Measurements from ENCODE around the gene PARD3. TPM values are rescaled to one million over a fixed set of nuclear protein-coding genes. Genes with fewer than 3 reads are reported as not detected.

The PARD3 gene
- total RNA-seq, 1 donor from 2014 or later: 37.5 TPM

DNA sequence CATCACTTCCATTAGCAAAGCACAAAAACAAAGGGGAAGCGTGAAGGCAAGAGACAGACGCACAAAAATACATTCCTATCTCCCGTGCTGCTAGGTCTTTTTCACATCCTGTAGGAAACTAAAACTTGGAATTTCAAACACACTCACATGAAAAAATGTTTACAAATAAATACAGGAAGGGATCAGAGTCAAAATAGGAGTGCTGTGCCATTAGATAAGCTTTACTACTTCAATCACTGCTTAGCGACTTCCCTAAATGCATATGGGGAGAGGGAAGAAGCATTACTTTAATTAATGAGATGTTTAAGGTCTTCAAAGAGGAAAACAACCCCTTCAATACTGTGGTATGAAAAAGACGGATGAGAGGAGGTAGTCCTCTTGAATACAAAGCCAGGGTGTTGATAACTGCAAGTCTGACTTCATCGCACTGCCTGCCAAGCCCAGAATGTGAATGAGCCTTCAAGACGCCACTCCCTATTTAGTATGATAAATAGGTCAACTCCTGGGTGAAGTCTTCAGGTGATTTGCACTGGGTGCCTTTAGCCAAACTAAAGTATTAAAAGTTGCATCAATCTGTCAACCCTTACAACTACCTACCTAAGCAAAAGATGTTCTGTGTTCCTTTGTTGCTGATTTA lies 13.9 kb downstream of the PARD3 start:
- intact Hi-C loops (cut with DNase I): no loop called here
- TF ChIP-seq, protein P1, sequence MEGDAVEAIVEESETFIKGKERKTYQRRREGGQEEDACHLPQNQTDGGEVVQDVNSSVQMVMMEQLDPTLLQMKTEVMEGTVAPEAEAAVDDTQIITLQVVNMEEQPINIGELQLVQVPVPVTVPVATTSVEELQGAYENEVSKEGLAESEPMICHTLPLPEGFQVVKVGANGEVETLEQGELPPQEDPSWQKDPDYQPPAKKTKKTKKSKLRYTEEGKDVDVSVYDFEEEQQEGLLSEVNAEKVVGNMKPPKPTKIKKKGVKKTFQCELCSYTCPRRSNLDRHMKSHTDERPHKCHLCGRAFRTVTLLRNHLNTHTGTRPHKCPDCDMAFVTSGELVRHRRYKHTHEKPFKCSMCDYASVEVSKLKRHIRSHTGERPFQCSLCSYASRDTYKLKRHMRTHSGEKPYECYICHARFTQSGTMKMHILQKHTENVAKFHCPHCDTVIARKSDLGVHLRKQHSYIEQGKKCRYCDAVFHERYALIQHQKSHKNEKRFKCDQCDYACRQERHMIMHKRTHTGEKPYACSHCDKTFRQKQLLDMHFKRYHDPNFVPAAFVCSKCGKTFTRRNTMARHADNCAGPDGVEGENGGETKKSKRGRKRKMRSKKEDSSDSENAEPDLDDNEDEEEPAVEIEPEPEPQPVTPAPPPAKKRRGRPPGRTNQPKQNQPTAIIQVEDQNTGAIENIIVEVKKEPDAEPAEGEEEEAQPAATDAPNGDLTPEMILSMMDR (IDR thresholded peaks at IDR 0.05): no peak

DNA sequence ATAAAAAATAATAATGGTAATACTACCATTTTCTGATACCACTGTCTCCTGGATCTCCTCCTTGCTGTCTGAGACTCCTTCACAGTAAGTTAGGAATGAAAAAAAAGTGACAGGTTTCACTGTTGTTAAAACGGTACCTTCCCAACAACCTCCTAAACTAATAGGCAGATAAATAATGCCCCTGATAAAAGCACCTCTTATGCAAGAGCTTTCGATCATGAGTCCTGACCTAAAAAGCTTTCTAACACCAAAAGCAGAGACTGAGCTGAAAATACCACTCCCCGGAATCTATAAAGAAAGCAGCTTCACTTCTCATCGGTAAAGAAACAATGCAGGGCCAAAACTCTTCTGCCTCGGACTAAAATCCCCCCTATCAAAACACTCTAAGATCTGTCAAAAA lies 14.5 kb downstream of the PARD3 start:
- Histone ChIP-seq H3K4me3 (no peak overlapping the region), H3K4me1 (no peaks in the 10 kb centered on the region), H3K27me3 (no peaks in the 10 kb centered on the region), H3K9me3 (no peaks in the 10 kb centered on the region), H3K27ac (no peak overlapping the region), H3K36me3 (no peaks in the 10 kb centered on the region)
- no peak for DNase-seq (ENCODE audit: low spot score in 2 of 2)
- TF ChIP-seq, protein P1 (IDR thresholded peaks at IDR 0.05): no peak
- intact Hi-C loops (cut with DNase I): no loop called here

More for the DNA sequence above, 13.9 kb downstream of the PARD3 start:
- H3K4me1 ChIP-seq: no peaks in the 10 kb centered on the region
- peak in 1 of 2 donors; percentile 52 for DNase-seq (ENCODE audit: low spot score in 2 of 2)
- H3K36me3 ChIP-seq: no peaks in the 10 kb centered on the region
- H3K4me3 ChIP-seq: no peak overlapping the region
- no peak overlapping the region for H3K27ac ChIP-seq
- H3K27me3 ChIP-seq: no peaks in the 10 kb centered on the region
- no peaks in the 10 kb centered on the region for H3K9me3 ChIP-seq

DNA sequence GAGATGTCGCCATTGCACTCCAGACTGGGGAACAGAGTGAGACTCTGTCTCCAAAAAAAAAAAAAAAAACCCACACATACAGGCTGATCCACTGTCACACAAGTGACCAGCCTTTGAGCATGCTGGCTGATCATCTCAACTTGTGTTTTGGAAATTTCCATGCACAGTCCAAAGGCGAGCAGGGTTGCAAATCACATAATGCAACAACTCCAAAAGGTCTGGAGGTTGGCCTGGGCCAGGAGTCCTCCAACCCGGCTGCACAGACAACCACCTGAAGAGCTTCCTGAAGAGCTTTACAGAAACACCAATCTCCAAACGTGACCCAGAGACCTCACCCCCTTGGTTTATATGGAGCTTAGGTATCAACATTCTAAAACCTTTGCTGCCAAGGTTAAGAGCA lies 16.4 kb downstream of the PARD3 start:
- intact Hi-C loops (cut with DNase I): no loop called here
- TF ChIP-seq, protein P1 (IDR thresholded peaks at IDR 0.05): no peak

DNA sequence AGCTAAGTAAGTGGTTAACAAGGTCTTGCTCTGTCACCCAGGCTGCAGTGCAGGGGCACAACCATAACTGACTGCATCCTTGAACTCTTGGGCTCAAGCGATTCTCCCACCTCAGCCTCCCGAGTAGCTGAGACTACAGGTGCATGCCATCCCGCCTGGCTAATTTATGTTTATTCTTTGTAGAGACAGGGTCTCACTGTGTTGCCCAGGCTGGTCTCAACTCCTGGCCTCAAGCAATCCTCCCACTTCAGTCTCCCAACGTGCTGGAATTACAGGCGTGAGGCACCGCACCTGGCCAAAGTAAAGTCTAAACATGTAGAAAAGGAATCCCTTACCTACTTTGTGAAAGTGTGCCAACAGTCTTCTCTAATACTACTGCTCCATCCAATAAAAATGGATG lies 17.9 kb downstream of the PARD3 start:
- intact Hi-C loops (cut with DNase I): no loop called here
- TF ChIP-seq, protein P1 (IDR thresholded peaks at IDR 0.05): no peak
- H3K4me1 ChIP-seq: no peaks in the 10 kb centered on the region
- H3K4me3 ChIP-seq: no peak overlapping the region
- H3K9me3 ChIP-seq: no peaks in the 10 kb centered on the region
- H3K36me3 ChIP-seq: no peaks in the 10 kb centered on the region
- no peak overlapping the region for H3K27ac ChIP-seq
- no peak for DNase-seq (ENCODE audit: low spot score in 2 of 2)
- no peaks in the 10 kb centered on the region for H3K27me3 ChIP-seq

More for the DNA sequence above, 16.4 kb downstream of the PARD3 start:
- DNase-seq (ENCODE audit: low spot score in 2 of 2): no peak
- Histone ChIP-seq H3K36me3 (no peaks in the 10 kb centered on the region), H3K4me3 (no peak overlapping the region), H3K27ac (no peak overlapping the region), H3K4me1 (no peaks in the 10 kb centered on the region), H3K27me3 (no peaks in the 10 kb centered on the region), H3K9me3 (no peaks in the 10 kb centered on the region)

DNA sequence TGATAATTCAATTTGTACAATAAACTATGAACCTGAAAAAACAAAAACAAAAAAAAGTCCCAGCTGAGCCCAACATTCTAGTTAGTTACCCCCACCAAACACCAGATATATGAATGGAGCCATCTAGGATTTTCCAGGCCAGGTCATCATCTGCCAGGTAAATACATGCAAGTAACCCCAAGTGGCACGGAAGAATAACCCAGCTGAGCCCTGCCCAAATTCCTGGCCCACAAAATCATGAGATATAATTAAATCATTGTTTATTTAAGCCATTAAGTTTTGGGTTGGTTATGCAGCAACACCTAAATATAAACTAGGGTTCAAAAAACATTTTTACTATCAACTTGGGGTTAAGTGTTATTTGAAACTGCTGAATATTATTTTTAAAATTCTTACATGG lies 19.0 kb downstream of the PARD3 start:
- Histone ChIP-seq H3K27ac (no peak overlapping the region), H3K4me3 (no peak overlapping the region), H3K9me3 (no peaks in the 10 kb centered on the region), H3K4me1 (no peaks in the 10 kb centered on the region), H3K27me3 (no peaks in the 10 kb centered on the region), H3K36me3 (no peaks in the 10 kb centered on the region)
- DNase-seq (ENCODE audit: low spot score in 2 of 2): no peak
- TF ChIP-seq, protein P1 (IDR thresholded peaks at IDR 0.05): no peak
- intact Hi-C loops (cut with DNase I): no loop called here

DNA sequence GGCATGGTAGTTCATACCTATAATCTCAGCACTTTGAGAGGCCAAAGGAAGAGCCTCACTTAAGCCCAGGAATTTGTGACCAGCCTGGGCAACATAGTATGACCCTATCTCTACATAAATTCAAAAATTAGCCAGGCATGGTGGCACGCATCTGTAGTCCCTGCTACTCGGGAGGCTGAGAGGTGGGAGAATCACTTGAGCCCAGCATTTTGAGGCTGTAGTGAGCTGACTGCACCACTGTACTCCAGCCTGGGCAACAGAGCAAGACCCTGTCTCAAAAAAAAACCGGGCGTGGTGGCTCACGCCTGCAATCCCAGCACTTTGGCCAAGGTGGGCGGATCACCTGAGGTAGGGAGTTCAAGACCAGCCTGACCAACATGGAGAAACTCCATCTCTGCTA lies 19.8 kb downstream of the PARD3 start:
- intact Hi-C loops (cut with DNase I): no loop called here
- H3K9me3 ChIP-seq: no peaks in the 10 kb centered on the region
- peaks cover 0 to 2% of the 10 kb centered on the region in 2 donors for H3K4me1 ChIP-seq
- no peak overlapping the region for H3K27ac ChIP-seq
- no peaks in the 10 kb centered on the region for H3K27me3 ChIP-seq
- H3K36me3 ChIP-seq: no peaks in the 10 kb centered on the region
- TF ChIP-seq, protein P1 (IDR thresholded peaks at IDR 0.05): no peak
- H3K4me3 ChIP-seq: no peak overlapping the region
- no peak for DNase-seq (ENCODE audit: low spot score in 2 of 2)
